Smooth muscle cell (in vitro differentiated cells): ENCODE results near the gene PRKACG. TPM values are rescaled to one million over a fixed set of nuclear protein-coding genes. Genes with fewer than 3 reads are reported as not detected.

ENCODE experiments used
- DNase-seq: peaks from one replicate; lab custom pipeline; 2025; ENCODE audit not compliant: unreplicated experiment; lab: John Stamatoyannopoulos, UW
- H2AFZ ChIP-seq: fragments of 200-600 bp; sonication (generic); 2 replicates; pipeline ENCODE4 v1.6.0; 2016; ENCODE audit warnings: antibody characterized with exemption, low read depth, mild to moderate bottlenecking
- H3F3A ChIP-seq: fragments of 200-600 bp; sonication (generic); 2 replicates; pipeline ENCODE4 v1.6.0; 2017; ENCODE audit warnings: antibody characterized with exemption, low read depth
- H3K27ac ChIP-seq: fragments of 200-600 bp; sonication (generic); 2 replicates; pipeline ENCODE4 v1.5.1; 2016; ENCODE audit warnings: low read depth, mild to moderate bottlenecking
- H3K27me3 ChIP-seq: fragments of 200-600 bp; sonication (generic); 2 replicates; pipeline ENCODE4 v1.6.1; 2016; ENCODE audit warnings: low read depth, mild to moderate bottlenecking
- H3K36me3 ChIP-seq: fragments of 200-600 bp; sonication (generic); 2 replicates; pipeline ENCODE4 v1.5.1; 2016; ENCODE audit warnings: low read depth
- H3K4me1 ChIP-seq: fragments of 200-600 bp; sonication (generic); 2 replicates; pipeline ENCODE4 v1.5.1; 2016; ENCODE audit warnings: low read depth
- H3K4me2 ChIP-seq: fragments of 200-600 bp; sonication (generic); 2 replicates; pipeline ENCODE4 v1.6.0; 2016; ENCODE audit warnings: mild to moderate bottlenecking
- H3K4me3 ChIP-seq: fragments of 200-600 bp; sonication (generic); 2 replicates; pipeline ENCODE4 v1.5.1; 2016; ENCODE audit warnings: mild to moderate bottlenecking
- H3K79me2 ChIP-seq: fragments of 200-600 bp; sonication (generic); 2 replicates; pipeline ENCODE4 v1.6.0; 2016; ENCODE audit warnings: low read depth, mild to moderate bottlenecking
- H3K9ac ChIP-seq: fragments of 200-600 bp; sonication (generic); 2 replicates; pipeline ENCODE4 v1.6.0; 2016; ENCODE audit warnings: low read depth
- H3K9me3 ChIP-seq: fragments of 200-600 bp; sonication (generic); replicated peaks from 2 replicates; pipeline ENCODE4 v1.5.1; 2016; ENCODE audit warnings: low read depth
- H4K20me1 ChIP-seq: fragments of 200-600 bp; sonication (generic); 2 replicates; pipeline ENCODE4 v1.6.0; 2016; ENCODE audit warnings: low read depth
- WGBS: methylation state at CpG from one replicate; pipeline ENCODE4 v1.1.7; 2016; ENCODE audit warnings: low lambda C conversion rate; 5-methylcytosine and 5-hydroxymethylcytosine counted together
- polyA plus RNA-seq: library from polyadenylated mRNA; unstranded; fragments of >200 nt; fragmentation: Nextera tagmentation; extraction: Ambion mirVana; gene quantifications from 2 replicates; pipeline ENCODE4 v1.2.1, GENCODE V29; 2016
- total RNA-seq: library from RNA; depleted of rRNA; stranded (reverse); fragments of >200 nt; gene quantifications from 2 replicates; pipeline ENCODE4 v1.2.3, GENCODE V29; 2014
- TF ChIP-seq, protein P1 (sequence below): fragments of 200-600 bp; sonication (generic); IDR thresholded peaks from 2 replicates; pipeline ENCODE4 v1.5.1; 2017; ENCODE audit warnings: borderline replicate concordance, mild to moderate bottlenecking, antibody characterized with exemption; ENCODE audit not compliant: insufficient read depth, poor library complexity, severe bottlenecking

Gene PRKACG
- total and polyA plus RNA-seq, 2 experiments from 2014 or later: not detected

DNA sequence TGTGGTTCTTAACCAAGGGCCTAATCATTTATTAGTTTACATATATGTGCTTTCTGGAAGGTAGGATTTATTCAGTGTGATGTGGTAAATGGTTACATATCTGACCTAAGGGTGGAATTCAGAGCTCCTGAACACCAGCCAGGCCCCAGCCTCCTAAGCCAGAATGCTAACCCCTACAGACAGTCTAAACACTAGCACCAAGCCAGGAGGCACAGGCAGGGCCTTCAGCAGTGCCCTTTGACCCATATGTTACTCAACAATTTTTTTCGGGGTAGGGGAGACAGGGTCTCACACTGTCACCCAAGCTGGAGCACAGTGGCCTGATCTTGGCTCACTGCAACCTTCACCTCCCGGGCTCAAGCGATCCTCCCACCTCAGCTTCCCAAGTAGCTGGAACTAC, 40.3 kb downstream of the PRKACG start:
- Histone ChIP-seq H3K9ac (no peak overlapping the region), H3K4me1 (no peaks in the 10 kb centered on the region), H3K9me3 (no peaks in the 10 kb centered on the region), H3K4me3 (no peak overlapping the region), H4K20me1 (no peaks in the 10 kb centered on the region), H3K27me3 (no peaks in the 10 kb centered on the region), H3K27ac (no peak overlapping the region), H2AFZ (no peak overlapping the region), H3F3A (no peaks in the 10 kb centered on the region), H3K79me2 (no peaks in the 10 kb centered on the region), H3K36me3 (no peaks in the 10 kb centered on the region), H3K4me2 (no peak overlapping the region)
- WGBS: 95% methylated on average over 3 of the region's 3 CpGs
- TF ChIP-seq, protein P1, sequence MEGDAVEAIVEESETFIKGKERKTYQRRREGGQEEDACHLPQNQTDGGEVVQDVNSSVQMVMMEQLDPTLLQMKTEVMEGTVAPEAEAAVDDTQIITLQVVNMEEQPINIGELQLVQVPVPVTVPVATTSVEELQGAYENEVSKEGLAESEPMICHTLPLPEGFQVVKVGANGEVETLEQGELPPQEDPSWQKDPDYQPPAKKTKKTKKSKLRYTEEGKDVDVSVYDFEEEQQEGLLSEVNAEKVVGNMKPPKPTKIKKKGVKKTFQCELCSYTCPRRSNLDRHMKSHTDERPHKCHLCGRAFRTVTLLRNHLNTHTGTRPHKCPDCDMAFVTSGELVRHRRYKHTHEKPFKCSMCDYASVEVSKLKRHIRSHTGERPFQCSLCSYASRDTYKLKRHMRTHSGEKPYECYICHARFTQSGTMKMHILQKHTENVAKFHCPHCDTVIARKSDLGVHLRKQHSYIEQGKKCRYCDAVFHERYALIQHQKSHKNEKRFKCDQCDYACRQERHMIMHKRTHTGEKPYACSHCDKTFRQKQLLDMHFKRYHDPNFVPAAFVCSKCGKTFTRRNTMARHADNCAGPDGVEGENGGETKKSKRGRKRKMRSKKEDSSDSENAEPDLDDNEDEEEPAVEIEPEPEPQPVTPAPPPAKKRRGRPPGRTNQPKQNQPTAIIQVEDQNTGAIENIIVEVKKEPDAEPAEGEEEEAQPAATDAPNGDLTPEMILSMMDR: no peak
- no peak for DNase-seq

DNA sequence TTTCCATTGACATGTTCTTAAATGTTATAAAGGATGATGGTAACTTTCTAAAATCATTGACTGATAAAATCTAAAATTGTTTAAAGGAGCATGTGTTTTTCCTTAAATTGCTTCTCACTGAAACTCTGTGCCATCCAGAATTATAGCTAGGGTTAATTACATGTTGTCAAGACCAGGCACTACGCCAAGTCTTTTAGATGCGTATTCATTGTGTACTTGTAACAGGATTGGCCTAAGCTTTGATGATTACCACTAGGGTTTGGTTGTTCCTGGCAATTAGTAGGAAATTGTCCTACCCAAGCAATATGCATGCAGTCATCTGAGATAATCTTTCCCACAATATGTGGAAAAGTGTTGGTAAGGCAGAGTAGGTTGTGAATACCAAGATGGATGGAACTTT, 43.8 kb downstream of the PRKACG start:
- Histone ChIP-seq H4K20me1 (no peaks in the 10 kb centered on the region), H3K9ac (no peak overlapping the region), H3F3A (no peaks in the 10 kb centered on the region), H3K4me2 (no peak overlapping the region), H3K4me1 (no peaks in the 10 kb centered on the region), H3K36me3 (no peaks in the 10 kb centered on the region), H3K4me3 (no peak overlapping the region), H3K9me3 (no peaks in the 10 kb centered on the region), H2AFZ (no peak overlapping the region), H3K27ac (no peak overlapping the region), H3K27me3 (no peaks in the 10 kb centered on the region), H3K79me2 (no peaks in the 10 kb centered on the region)
- DNase-seq: no peak
- WGBS: 83% methylated on average over 2 of the region's 2 CpGs
- TF ChIP-seq, protein P1: no peak

DNA sequence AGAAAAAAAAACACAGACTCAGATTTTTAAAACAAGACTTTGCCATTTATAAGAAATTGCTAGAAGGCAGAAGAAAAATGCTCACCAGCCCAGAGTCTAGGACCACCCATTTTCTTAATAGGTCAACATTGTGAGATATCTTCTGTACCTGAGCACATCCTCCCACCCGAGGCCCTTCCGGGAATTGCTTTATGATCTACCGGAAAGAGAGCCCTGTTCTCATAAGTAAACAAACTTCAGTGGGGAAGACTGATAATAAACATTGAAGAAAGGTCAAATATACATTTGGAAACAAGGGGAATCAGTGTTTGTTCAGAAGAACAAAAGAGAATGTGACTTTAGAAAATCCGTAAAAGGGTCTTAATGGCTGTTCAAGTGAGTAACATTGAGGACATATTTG, 44.4 kb downstream of the PRKACG start:
- no peaks in the 10 kb centered on the region for H3K79me2 ChIP-seq
- H3K4me2 ChIP-seq: no peak overlapping the region
- H4K20me1 ChIP-seq: no peaks in the 10 kb centered on the region
- H3K4me3 ChIP-seq: no peak overlapping the region
- no peak overlapping the region for H2AFZ ChIP-seq
- H3F3A ChIP-seq: no peaks in the 10 kb centered on the region
- no peaks in the 10 kb centered on the region for H3K4me1 ChIP-seq
- no peaks in the 10 kb centered on the region for H3K9me3 ChIP-seq
- 84% methylated on average over 4 of the region's 4 CpGs for WGBS
- no peaks in the 10 kb centered on the region for H3K36me3 ChIP-seq
- no peak overlapping the region for H3K9ac ChIP-seq
- TF ChIP-seq, protein P1: no peak
- no peak for DNase-seq
- no peaks in the 10 kb centered on the region for H3K27me3 ChIP-seq
- no peak overlapping the region for H3K27ac ChIP-seq

DNA sequence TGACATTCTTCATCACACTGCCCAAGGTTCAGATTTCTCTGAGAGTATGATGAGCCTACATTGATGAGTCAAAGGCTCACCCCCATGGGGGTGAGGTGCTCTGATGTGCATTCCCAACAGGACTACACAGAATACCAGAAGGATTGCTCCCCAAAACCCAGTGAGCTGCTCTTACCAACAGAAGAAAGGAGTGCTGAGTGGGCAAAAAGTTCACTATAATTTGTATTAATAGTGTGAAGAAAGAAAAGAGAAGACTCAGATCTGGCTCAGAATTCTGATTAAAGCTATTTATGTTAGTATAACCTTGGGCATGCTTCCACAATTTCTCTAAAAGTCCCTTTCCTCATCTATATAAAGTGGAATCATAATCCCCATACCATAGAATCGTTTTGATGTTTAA, 46.1 kb downstream of the PRKACG start:
- no peak overlapping the region for H3K27ac ChIP-seq
- WGBS: 56% methylated on average over 1 of the region's 1 CpG
- TF ChIP-seq, protein P1: no peak

More for the DNA sequence above, 46.1 kb downstream of the PRKACG start:
- Histone ChIP-seq H4K20me1 (no peaks in the 10 kb centered on the region), H3K79me2 (no peaks in the 10 kb centered on the region), H3K27me3 (peaks cover 1% of the 10 kb centered on the region), H3K4me3 (no peak overlapping the region), H3K9ac (no peak overlapping the region), H3K4me2 (no peak overlapping the region), H3K9me3 (no peaks in the 10 kb centered on the region), H2AFZ (no peak overlapping the region), H3K36me3 (no peaks in the 10 kb centered on the region), H3F3A (no peaks in the 10 kb centered on the region), H3K4me1 (no peaks in the 10 kb centered on the region)
- DNase-seq: no peak
